Spleen (tissue), 7 donors: ENCODE measurements around the gene L3MBTL1.

Experiments
- CTCF ChIP-seq, 11 experiments: fragments of 200-600 bp in 7 of 11; fragments of 450-650 bp in 4 of 11; sonication (generic) in 4 of 11; IDR thresholded peaks in 8 of 11; conservative IDR thresholded peaks in 3 of 11; 1 replicate in 7 of 11; 2 replicates in 4 of 11; pipeline versions ENCODE4 v1.4.0 to v1.8.0; 2016 to 2021; ENCODE audit warnings: antibody characterized with exemption in 11 of 11, inconsistent platforms in 4 of 11, mild to moderate bottlenecking in 1 of 11
- POLR2A ChIP-seq, 3 donors: fragments of 450-650 bp; IDR thresholded peaks; one replicate each; pipeline ENCODE4 v1.5.1; 2017; ENCODE audit warnings: antibody characterized with exemption in 3 of 3, mild to moderate bottlenecking in 1 of 3
- donor health status: DM: no; HTN: no; CAD: no; lungs with moderate emphysema.
- donor health status: DM: no; HTN: no; CAD: no.
- donor health status: DM: no; HTN: no; CAD: no.

- TF ChIP-seq CTCF (IDR thresholded peaks at IDR 0.05 in 8 of 11, conservative IDR thresholded peaks at IDR 0.05 in 3 of 11) (no peak), POLR2A (IDR thresholded peaks at IDR 0.05) (no peak)
Observed at GRCh38 chr20:43534791-43535350, 27.4 kb downstream of the L3MBTL1 start.
